GM19043 (cell line): Measurements from ENCODE around the gene XPNPEP1.

Experiments used
- ATAC-seq: cut with Tn5 transposase; IDR thresholded peaks from one replicate; pipeline ENCODE4 v1.9.1; 2021; ENCODE audit warnings: low read depth; ENCODE audit not compliant: unreplicated experiment

The XPNPEP1 gene

DNA sequence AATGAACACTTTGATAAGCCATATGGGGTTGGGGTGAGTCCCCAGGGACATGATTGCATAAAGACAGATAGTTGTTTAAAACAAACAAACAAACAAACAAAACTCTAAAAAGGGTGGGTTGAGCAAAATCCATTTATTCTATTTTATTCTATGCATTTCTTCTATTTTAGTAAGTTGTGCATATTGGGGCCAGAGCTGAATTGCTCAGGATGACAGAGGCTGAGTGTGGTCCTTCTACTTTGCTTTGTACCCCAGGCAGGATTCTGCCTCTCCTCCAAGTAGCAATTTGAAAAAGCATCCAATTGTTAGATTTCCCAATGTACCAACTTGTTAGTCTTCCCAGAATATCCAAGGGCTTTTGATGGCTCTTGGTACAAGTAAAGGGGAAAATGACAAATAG is 29.2 kb upstream of the XPNPEP1 start:
- ATAC-seq, result no peak

DNA sequence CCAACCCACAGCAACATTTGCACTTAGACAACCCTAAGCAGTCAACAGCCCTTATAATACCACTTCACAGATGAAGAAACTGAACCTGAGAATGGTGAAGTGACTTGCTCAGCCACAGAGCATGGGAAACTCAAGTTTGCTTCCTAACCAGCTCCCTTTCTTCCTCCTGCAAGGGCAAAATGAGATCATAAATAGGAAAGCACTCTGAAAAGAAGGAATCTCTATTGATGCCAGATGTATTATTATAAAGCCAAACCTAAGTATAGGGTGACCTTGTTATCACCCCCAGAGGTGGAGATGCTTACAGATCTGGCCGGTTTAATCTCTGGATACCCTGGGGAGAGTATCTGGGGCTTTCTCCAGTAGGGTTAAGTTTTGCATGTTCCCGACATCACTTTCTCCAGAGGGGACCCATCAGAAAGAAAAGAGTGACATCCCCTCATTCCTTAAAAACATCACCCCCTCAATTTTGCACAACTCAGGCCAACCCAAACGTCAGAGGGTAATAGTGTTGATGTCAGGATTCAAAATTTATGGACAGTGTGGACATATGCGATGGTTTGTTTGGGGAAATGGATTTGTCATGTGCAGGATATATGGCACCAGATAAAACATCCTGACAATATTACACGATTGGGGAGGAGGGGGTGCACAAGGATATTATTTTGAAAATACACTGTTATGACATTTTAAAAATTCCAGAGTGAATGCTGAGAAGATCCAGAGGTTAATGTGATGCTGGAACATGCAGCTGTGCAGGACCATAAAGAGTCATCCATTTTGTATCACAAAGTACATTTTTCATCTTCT is 24.0 kb upstream of the XPNPEP1 start:
- ATAC-seq, result no peak

DNA sequence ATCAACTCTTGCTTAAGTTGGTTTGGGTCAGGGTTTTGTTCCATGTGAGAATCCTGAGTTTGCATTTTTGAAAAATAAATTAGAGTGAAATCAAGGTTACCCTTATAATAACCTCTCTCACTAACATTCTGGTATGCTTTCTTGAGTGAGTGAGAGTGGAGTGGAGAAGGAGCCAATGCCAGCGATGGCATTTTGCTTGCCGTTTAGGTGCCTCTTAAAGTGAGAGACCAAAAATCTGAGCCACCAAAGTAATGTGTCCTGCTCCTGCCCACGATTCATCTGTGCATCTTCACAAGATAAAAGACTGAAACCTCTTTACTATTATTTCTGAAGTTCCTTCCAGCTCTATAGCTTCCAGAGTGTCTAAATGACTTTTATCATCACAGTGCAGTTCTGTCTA is 23.4 kb upstream of the XPNPEP1 start:
- no peak for ATAC-seq

DNA sequence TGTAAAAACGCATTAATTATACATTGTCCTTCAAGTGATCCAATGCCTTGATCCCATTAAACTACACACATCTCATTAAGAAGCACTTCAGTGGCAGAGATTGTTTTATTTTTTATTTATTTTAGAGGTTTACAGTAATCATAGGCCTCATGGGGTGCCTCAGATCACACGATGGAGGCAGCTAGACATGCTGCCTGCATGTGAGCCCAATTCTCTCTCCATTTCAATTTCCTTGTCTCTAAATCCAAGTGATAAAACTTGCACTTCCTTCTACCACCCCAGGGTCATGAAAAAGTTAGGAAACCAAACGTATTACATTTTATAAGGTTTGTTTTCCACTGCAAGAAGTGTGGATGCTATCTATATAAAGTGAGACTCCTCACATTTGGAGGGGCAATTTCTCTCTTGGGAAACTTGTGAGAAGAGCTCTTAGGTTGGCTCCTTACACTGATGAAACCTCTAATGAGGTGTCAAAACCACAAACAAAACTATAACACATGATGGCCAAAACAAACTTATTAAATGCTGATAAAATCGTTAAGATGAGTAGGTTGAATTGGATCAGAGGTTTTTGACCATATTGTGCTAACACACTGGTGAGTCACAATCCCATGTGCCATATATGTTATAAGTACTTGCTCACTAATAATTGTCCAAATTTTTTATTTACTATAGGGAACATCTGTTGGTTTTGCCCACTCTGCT is 22.3 kb upstream of the XPNPEP1 start:
- ATAC-seq, result no peak

DNA sequence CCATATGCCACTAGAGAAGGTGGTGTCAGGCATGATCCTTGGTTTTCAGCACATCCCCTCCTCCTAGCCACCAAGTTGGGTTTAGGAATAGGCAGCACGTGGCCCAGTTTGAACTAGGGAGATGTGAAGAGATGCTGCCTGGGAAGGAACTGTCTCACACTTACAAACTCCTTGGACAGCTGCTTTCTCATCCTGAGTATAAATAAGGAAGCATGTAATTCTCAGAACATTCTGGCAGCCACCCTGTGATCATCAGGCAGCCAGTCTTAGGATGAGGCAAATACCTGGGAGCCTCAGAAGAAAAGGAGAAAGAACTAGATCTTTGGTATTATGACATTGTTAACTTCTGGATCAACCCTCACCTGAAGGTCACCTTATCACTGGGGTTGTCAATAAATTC is 21.3 kb upstream of the XPNPEP1 start:
- no peak for ATAC-seq

DNA sequence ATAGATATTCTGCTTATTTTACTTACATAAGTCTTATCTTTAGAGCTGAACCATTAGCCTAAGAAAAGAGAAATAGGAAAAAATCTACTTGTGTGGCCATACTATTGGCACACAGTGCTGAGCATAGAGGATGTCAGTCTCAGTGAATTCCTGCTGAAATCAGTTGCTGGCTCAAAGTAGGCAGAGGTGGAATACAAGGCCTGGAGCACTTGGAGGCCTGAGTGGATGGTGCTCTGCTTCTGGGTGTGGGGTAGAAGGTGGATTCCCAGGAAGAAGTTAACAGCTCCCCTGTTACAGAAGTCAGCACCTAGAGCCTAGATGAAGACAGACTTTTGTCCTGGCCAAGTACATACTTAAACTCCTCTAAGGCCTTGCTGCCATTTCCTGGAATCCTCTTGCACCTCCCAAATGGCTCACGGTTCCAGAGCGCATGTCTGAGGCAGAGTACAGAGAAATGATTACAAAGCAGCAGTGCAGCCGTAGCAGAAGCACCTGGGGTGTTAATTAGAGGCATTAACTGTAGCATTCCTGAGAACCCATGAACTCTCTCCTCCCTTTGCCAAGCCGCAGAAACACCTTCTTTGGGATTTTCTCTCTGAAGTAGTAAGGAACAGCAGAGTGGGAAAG is 18.0 kb upstream of the XPNPEP1 start:
- ATAC-seq, result no peak

DNA sequence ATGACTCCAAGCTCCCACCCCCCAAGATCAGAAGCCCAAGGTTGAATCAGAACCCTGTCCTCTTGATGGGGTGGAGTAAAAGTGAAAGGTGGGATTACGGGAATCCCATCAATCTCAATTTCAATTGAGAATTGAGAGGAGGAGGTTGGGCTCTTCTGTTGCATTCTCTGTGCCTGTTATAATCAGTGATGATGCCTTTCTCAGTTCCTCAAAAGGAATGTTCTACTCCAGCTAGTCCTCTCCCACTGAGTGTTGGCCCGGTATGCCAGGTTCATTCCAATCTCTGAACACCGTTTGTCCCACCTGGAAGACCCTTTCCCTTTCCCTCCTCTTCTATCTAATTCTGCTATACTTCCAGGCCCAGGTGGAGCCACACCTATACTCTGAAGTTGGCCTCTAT is 17.2 kb upstream of the XPNPEP1 start:
- no peak for ATAC-seq

DNA sequence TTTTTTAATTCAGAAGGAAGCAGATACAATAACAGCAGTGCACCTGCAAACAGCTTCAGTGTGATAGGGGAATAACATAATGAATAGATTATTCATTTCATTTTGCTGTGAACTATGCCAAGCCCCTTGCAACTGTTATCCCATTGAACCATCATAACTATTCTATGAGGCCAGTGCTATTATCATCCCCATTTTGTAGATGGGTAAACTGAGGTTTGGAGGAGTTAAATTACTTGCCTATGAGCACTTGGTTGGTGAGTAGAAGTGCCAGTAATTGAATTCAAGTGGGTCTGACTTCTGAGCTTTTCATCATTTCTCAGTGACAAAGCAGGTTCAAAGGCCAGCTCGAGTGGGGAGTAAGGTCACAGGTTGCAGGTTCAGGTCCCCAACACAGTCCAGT is 16.8 kb upstream of the XPNPEP1 start:
- no peak for ATAC-seq

DNA sequence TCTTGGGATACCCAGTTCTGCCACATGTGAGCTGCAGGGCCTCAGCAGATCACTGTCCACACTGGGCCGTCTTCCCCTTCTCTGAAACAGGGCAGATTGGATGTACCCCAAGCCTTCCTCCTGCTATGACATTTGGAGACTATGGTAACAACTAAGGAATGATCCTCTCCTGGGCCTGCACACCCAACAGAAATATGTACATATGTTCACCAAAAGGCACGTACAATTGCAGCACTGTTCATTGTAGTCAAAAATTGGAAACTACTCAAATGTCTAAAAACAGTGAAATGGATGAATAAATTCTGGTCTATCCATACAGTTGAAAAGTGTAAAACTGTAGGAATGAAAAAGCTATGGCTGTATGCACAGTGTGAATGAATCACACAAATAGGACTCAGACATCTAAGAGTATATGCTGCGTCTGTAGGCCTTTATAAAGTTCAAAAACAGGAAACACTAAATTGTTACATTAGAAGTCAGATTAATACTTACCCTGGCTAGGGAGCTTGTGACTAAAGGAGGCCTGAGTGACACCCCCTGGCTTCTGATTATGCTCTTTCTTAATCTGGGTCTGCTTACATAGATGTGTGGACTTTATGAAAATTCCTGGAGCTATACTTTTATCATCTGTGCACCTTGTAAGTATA is 16.1 kb upstream of the XPNPEP1 start:
- no peak for ATAC-seq

DNA sequence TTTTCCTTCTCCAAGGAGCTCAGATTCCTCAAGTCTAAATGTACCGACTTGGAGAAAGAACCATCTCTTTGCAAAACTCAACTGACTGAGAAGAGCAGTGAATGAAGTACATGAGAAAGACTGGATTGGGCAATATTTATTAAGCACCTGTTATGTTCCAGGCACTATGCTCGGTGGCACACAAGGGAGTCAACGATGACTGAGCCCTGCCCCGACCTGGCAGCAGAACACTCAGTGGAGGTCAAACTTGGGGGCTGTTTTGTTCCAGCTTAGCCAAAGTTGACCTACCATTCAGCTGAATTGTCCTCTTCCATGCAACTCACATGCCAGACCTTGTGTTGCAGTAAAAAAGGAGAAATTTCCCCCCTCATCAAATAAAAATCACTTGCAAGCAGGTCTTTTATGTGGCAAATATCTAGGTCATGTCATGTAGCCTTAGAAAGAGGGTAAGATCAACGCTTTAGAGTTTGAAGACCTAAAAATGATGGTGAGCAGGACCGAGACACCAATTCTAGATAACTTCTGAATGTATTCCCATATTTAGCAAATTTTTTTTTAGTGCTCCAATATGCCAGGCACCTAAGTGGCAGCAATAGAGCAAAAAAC is 14.3 kb upstream of the XPNPEP1 start:
- no peak for ATAC-seq

DNA sequence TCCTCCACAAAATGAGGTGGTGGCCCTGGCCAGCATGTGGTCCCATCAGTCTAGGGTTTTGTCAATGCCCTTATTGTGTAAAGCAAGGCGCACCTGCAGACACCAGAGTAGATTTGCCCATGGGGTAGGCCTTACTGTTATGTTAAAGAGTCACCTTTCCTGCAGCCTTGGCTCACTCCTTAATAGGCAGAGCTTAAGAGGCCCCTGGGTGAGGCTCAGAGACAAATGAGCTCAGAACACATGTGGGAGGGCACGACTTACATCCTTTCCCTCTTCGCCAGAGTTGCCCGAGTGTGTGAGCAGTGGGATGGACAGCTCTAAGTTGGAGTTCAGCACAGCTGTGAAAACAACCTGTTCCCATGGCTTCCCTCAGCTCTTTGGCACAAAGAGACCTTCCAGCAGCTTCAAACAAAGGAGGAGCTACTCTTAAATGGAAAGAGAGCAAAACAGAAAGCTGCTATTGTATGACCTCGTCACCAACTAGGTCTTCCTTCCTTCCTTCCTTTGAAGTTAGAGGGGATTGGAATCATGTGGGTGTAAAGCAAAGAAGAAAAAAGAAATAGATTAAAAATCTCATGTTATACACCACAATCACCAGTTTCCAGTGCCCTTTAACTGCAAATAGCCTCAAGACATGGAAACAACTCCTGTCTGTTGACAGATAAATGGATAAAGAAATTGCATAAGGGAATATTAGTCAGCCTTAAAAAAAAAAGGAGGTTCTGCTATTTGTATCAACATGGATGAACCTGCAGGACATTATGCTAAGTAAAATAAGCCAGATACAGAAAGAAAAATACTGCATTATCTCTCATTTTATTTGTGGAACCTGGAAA is 11.9 kb upstream of the XPNPEP1 start:
- no peak for ATAC-seq

DNA sequence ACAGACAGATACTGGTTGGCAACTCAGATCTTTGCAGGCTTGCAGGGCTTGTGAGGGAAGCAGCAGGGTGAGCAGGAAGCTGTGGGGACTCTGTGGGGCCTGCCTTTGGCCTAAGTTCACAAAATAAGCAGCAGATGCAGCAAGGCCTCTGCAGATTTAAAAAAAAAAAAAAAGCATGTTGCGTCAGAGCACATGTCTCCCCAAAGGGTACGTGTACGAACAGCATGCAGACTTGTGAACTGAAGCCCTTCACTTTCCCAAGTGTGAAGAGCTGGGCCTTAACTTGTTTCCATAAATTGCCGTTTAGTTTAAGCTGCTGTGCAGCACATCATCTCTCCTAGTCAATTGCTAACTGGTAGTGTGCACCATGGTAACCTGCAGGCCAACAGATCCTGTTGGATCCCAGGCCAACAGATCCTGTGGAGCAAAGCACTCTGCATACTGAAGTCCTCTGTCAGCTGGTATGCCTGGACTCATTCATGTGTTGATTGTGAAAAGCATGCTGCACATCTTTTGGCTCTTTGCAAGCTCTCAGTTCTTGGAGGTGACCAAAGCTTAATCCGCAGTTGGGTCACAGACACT is 10.8 kb upstream of the XPNPEP1 start:
- ATAC-seq, result no peak

DNA sequence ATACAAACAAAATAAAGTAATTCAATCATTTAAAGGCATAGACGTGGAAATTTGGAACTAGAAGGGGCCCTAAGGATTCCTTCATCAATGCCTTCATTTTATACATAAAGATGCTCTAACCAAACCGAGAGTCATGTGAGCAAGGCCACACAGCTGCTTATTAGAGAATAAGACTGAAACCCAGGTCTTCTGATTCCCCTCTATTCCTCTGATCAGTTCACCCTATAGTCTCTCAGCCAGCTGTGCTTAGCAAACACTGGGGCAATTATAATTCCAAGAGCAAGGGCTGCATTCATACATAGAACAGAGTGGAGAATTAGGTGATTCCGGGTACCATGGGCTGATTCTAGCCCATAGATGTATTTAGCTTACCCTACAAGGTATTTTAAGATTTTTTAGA is 9.7 kb upstream of the XPNPEP1 start:
- ATAC-seq, result no peak

DNA sequence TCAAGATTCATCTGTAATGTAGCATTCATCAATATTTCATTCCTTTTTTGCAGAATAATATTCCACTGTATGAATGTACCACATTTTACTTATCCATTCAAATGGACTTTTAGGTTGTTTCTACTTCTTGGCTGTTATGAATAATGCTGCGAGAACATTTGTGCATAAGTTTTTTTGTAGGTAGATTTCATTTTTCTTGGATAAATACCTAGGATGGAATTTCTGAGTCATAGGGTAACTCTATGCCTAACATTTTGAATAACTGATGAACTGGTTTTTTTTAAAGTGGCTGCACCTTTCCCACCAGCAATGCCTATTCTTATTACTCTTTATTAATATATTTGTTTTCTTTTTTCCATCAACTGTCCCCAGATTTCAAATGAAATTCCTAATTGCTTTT is 9.1 kb upstream of the XPNPEP1 start:
- ATAC-seq, result no peak

DNA sequence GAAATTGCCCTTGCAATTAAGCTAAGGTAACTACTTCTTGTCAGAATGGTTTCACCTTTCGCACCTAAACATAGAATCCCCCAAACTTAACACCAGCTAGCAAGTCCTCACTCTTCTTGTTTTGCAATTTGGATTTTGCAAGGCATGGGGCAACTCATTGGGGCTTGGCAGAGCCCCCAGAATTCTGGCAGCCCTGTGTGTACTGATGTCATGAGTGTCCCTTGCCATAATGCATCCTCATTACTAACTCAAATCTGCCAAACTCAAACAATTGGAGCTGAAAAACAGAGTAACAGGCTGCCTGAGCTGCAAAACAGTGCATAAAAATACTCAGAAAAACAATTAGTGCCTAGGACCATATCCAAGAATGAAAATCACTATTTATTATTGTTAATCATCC is 7.9 kb upstream of the XPNPEP1 start:
- ATAC-seq, result no peak

DNA sequence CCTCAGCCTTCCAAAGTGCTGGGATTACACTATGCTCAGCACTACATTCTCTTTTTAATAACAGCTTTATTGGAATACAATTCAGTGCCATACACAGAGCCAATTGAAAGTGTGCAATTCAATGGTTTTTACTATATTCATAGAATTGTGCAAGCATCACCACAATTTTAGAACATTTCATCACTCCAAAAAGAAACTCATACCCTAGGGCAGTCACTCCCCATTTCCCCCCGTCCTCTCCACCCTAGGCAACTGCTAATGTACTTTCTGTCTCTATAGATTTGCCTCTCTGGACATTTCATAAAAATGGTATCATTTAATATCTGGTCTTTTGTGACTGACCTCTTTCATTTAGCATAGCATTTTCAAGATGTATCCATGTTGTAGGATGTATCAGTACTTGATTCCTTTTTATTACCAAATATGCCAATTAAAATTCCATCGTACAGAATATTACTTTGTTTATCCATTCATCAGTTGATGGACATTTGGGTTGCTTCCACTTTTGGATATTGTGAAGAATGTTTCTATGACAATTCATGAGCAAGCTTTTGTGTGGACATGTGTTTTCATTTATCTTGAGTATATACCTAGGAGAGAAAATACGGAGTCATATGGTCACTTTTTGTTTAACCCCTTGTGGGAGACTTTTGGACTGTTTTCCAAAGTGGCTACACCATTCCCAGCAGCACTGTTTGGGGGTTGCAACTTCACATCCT is 6.3 kb upstream of the XPNPEP1 start:
- no peak for ATAC-seq

DNA sequence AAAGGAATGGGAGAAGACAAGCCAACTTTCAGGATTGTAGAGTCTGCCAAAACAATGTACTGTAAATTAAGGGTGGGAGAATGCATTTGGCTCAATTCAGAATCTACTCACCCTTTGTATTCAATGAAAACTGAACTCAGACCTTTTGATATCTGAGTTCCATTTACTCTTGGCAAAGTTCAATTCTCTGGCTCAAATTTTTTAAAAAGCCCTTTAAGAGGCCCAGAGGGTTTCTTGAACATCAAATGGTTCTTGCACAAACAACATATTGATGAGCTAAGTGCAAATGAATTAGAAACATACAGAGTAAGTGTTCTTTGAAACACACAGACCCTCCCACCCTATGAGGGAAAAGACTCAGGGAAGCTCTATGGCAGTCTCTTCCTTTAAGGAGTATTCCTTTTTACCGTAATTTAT is 5.2 kb upstream of the XPNPEP1 start:
- ATAC-seq, result no peak

DNA sequence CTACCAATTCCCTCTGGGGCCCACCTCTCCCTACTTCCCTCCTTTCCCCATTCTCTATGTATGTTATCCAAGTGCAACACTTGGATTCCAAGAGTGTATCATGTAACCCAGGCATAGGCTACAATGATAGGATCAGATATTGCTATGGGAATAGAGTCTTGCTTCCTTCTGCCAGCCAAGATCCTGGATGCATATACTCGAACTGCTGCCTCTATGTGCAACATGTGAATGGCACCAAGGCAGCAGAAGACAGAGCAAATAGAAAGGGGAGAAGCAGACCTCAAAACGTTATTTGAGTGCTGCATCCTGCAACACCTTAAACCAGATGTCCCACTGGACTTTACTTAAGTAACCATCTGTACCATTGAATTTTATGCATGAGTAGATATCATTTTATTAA is 3.5 kb upstream of the XPNPEP1 start:
- no peak for ATAC-seq
